Ovary (tissue), 3 donors: ENCODE results near the gene CDCA3.

Source experiments
- CTCF ChIP-seq, 3 donors: fragments of 450-650 bp in 2 of 3; fragments of 200-600 bp in 1 of 3; IDR thresholded peaks; one replicate each; pipeline versions ENCODE4 v1.5.1 to v1.8.0; 2016 to 2022; ENCODE audit warnings: antibody characterized with exemption in 3 of 3, mild to moderate bottlenecking in 1 of 3
- EP300 ChIP-seq: sonication (generic); formaldehyde crosslinking; IDR thresholded peaks from one replicate; pipeline ENCODE4 v1.6.1; 2017; ENCODE audit warnings: antibody characterized with exemption
- donor health status: DM: no; HTN: no; CAD: no.

- no peak for TF ChIP-seq CTCF (IDR thresholded peaks at IDR 0.05)
- no peak for TF ChIP-seq EP300
These were observed 37.3 kb upstream of the CDCA3 start for GRCh38 chr12:6888360-6888759.
